Left hindlimb (tissue), 1 donor: Measurements from ENCODE around the gene KNL1.
"Not testable (repeated sequence)": the region's sequence is repeated elsewhere in the genome, so short reads cannot be mapped to it uniquely, and the experiment has no call there.

Experiments used
- DNase-seq: peaks from one replicate; pipeline ENCODE4 v3.0.0-alpha.2; 2018

KNL1 gene

GRCh38 chr15:40593588-40594428 lies at the start of gene KNL1:
TSS of gene KNL1 (plus strand) at chr15:40594249. CDS start at chr15:40602932, 8,683 bp downstream.
- peak; percentile 98 for DNase-seq

- no peak for DNase-seq
Observed at GRCh38 chr15:40545457-40545856, 48.6 kb upstream of the KNL1 start.

GRCh38 chr15:40548610-40549009 lies 45.4 kb upstream of the KNL1 start:
- DNase-seq, result no peak

- DNase-seq, result no peak
Observed at GRCh38 chr15:40549894-40550293, 44.2 kb upstream of the KNL1 start.

GRCh38 chr15:40550341-40551037 lies 43.6 kb upstream of the KNL1 start:
- no peak for DNase-seq

GRCh38 chr15:40554161-40554525 lies 39.9 kb upstream of the KNL1 start:
- DNase-seq, result no peak

- no peak for DNase-seq
Observed at GRCh38 chr15:40555876-40556275, 38.2 kb upstream of the KNL1 start.

- no peak for DNase-seq
Observed at GRCh38 chr15:40558952-40559742, 34.9 kb upstream of the KNL1 start.

GRCh38 chr15:40562691-40563090 lies 31.4 kb upstream of the KNL1 start:
- DNase-seq, result no peak

- DNase-seq, result no peak
Observed at GRCh38 chr15:40563426-40563825, 30.6 kb upstream of the KNL1 start.

- DNase-seq, result peak; percentile 98
Observed at GRCh38 chr15:40564591-40565332, 29.3 kb upstream of the KNL1 start, which contains the start of gene CCDC32. TSS of gene CCDC32 (minus strand) at chr15:40565042. CDS start at chr15:40563015, 2,027 bp downstream.

- DNase-seq, result no peak
Observed at GRCh38 chr15:40565333-40566238, 28.5 kb upstream of the KNL1 start.

- no peak for DNase-seq
Observed at GRCh38 chr15:40567111-40567510, 26.9 kb upstream of the KNL1 start.

- peak; percentile 94 for DNase-seq
Observed at GRCh38 chr15:40569129-40569953, 24.7 kb upstream of the KNL1 start, which contains the start of gene RPUSD2. TSS of gene RPUSD2 (plus strand) at chr15:40569299. CDS start at chr15:40569338, 39 bp downstream.

- DNase-seq, result no peak
Observed at GRCh38 chr15:40575113-40575512, 18.9 kb upstream of the KNL1 start.

GRCh38 chr15:40576914-40577313 lies 17.1 kb upstream of the KNL1 start:
- not testable (repeated sequence) for DNase-seq

GRCh38 chr15:40578892-40579291 lies 15.2 kb upstream of the KNL1 start:
- no peak for DNase-seq

- DNase-seq, result not testable (repeated sequence)
Observed at GRCh38 chr15:40581796-40582195, 12.3 kb upstream of the KNL1 start.

- DNase-seq, result no peak
Observed at GRCh38 chr15:40582726-40583246, 11.3 kb upstream of the KNL1 start.

- no peak for DNase-seq
Observed at GRCh38 chr15:40584191-40584590, 9.9 kb upstream of the KNL1 start.
